K562 (cell line): Measurements from ENCODE around the gene ZNF213. TPM values are rescaled to one million over a fixed set of nuclear protein-coding genes. Genes with fewer than 3 reads are reported as not detected.

Source experiments
- ATAC-seq: fragments of 200-7000 bp; cut with Tn5 transposase; 3 replicates; pipeline ENCODE4 v1.9.1; 2020; ENCODE audit warnings: moderate library complexity
- BruUV-seq: library from RNA; stranded (reverse); fragments of 400-500 nt; replicated peaks from 2 replicates; lab custom pipeline; 2021; lab: Mats Ljungman, UMichigan
- CTCF ChIA-PET: fragments of 300-600 bp; formaldehyde crosslinking; extraction: SDS; loops from one replicate; lab custom pipeline; 2021; ENCODE audit warnings: low intra/inter-chr PET ratio; lab: Yijun Ruan, JAX
- POLR2A ChIA-PET: fragments of 300-600, 350-650 bp; sonication (Branson Sonifier 250); formaldehyde crosslinking; extraction: SDS; loops from one replicate; lab custom pipeline; 2021; ENCODE audit warnings: antibody characterized with exemption, inconsistent platforms; lab: Yijun Ruan, JAX
- DNase-seq, 4 experiments: peaks; one replicate each; pipeline versions ENCODE4 v3.0.0 to v3.0.0-alpha.2; 2011 to 2018; ENCODE audit warnings: low spot score in 3 of 4, mixed read lengths in 3 of 4; ENCODE audit errors: extremely low read depth in 1 of 4
- FAIRE-seq: peaks from 2 replicates; lab custom pipeline; 2011; peaks lifted over from hg19 to GRCh38; lab: Jason Lieb, UNC
- H2AFZ ChIP-seq: 2 replicates; pipeline ENCODE4 v1.6.0; 2011; ENCODE audit warnings: low read depth, low read length, control low read depth, inconsistent platforms
- H3K27ac ChIP-seq: fragments of 200-600 bp; 3 replicates; pipeline ENCODE4 v1.8.0; 2011; ENCODE audit warnings: low read depth, mild to moderate bottlenecking, control low read depth, inconsistent platforms, low read length, moderate library complexity, mixed read lengths; ENCODE audit errors: extremely low read depth
- H3K27me3 ChIP-seq, 2 experiments: fragments of 300-600 bp in 1 of 2; 2 replicates in 1 of 2; 3 replicates in 1 of 2; pipeline versions ENCODE4 v1.6.0 to v1.8.0; 2011; ENCODE audit warnings: inconsistent platforms in 2 of 2, low read length in 2 of 2, mild to moderate bottlenecking in 1 of 2, mixed read lengths in 1 of 2, moderate library complexity in 1 of 2; ENCODE audit not compliant: control insufficient read depth in 2 of 2, insufficient read depth in 2 of 2
- H3K36me3 ChIP-seq: fragments of 300-600 bp; 3 replicates; pipeline ENCODE4 v1.8.0; 2011; ENCODE audit warnings: mild to moderate bottlenecking, low read length, inconsistent platforms; ENCODE audit not compliant: control insufficient read depth, insufficient read depth
- H3K4me1 ChIP-seq, 2 experiments: fragments of 200-600 bp in 1 of 2; replicated peaks in 1 of 2; 2 replicates in 1 of 2; 3 replicates in 1 of 2; pipeline versions ENCODE4 v1.5.1 to v1.8.0; 2011; ENCODE audit warnings: inconsistent platforms in 2 of 2, low read length in 2 of 2, mild to moderate bottlenecking in 1 of 2, mixed read lengths in 1 of 2, moderate library complexity in 1 of 2; ENCODE audit not compliant: control insufficient read depth in 2 of 2, insufficient read depth in 2 of 2
- H3K4me2 ChIP-seq: 2 replicates; pipeline ENCODE4 v1.6.1; 2011; ENCODE audit warnings: low read length, control low read depth, inconsistent platforms, mixed read lengths; ENCODE audit not compliant: insufficient read depth
- H3K4me3 ChIP-seq: fragments of 200-600 bp; sonication (generic), shearing (Covaris generic); 2 replicates; pipeline ENCODE4 v1.5.1; 2016; ENCODE audit warnings: control low read depth, inconsistent platforms
- H3K79me2 ChIP-seq: fragments of 200-600 bp; 3 replicates; pipeline ENCODE4 v1.8.0; 2011; ENCODE audit warnings: low read length, inconsistent platforms; ENCODE audit not compliant: control insufficient read depth, insufficient read depth
- H3K9ac ChIP-seq, 2 experiments: 2 replicates each; pipeline versions ENCODE4 v1.6.0 to v1.6.1; 2011; ENCODE audit warnings: low read depth in 2 of 2, low read length in 2 of 2, control low read depth in 1 of 2, inconsistent platforms in 1 of 2, mild to moderate bottlenecking in 1 of 2, mixed read lengths in 1 of 2; ENCODE audit not compliant: insufficient read depth in 1 of 2
- H3K9me1 ChIP-seq: one replicate; pipeline ENCODE4 v1.6.0; 2011; ENCODE audit warnings: inconsistent platforms, mild to moderate bottlenecking, low read length, moderate library complexity; ENCODE audit not compliant: control insufficient read depth, insufficient read depth
- H3K9me3 ChIP-seq: replicated peaks from 2 replicates; pipeline ENCODE4 v1.5.1; 2011; ENCODE audit warnings: low read depth, low read length, inconsistent platforms; ENCODE audit not compliant: control insufficient read depth, insufficient read depth
- H4K20me1 ChIP-seq: replicated peaks from 2 replicates; pipeline ENCODE4 v1.6.1; 2011; ENCODE audit warnings: low read length, inconsistent platforms, mixed read lengths; ENCODE audit not compliant: control insufficient read depth, insufficient read depth
- ARHGAP35 ChIP-seq: fragments of 450-650 bp; IDR thresholded peaks from 2 replicates; pipeline ENCODE4 v1.6.1; 2018; ENCODE audit not compliant: partially characterized antibody
- SRF ChIP-seq, 2 experiments: fragments of 250-450, 450-650 bp in 1 of 2; sonication (Bioruptor Pico) in 1 of 2; sonication (generic) in 1 of 2; formaldehyde crosslinking; IDR thresholded peaks; 2 replicates each; pipeline versions ENCODE4 v1.5.0 to v1.5.1; 2020 to 2022; ENCODE audit warnings: mild to moderate bottlenecking in 1 of 2, missing genetic modification reagents in 1 of 2
- WGBS: fragments of 100-300 bp; shearing (Covaris generic); methylation state at CpG from one replicate; pipeline ENCODE4 v1.1.6; 2016; ENCODE audit warnings: low coverage, mixed read lengths; ENCODE audit not compliant: insufficient coverage; ENCODE audit errors: missing lambda C conversion rate; 5-methylcytosine and 5-hydroxymethylcytosine counted together
- in situ Hi-C: fragments of 300-500 bp; cut with MboI; formaldehyde crosslinking; loops from 4 replicates; pipeline ENCODE4 v1.15.0; 2018; ENCODE audit warnings: inconsistent platforms, mixed read lengths
- intact Hi-C: fragments of 100-400 bp; cut with micrococcal nuclease; formaldehyde crosslinking; loops from 2 replicates; pipeline ENCODE4 v1.14.2; 2022
- polyA plus RNA-seq, 8 experiments: library from polyadenylated mRNA; depleted of rRNA in 4 of 8; stranded (reverse) in 5 of 8; unstranded in 3 of 8; fragments of >200 nt; fragmentation: Nextera tagmentation in 2 of 8; fragmentation: Illumina TruSeq in 1 of 8; extraction: Ambion mirVana in 2 of 8; extraction: Trizol in 1 of 8; gene quantifications; 2 replicates each; pipeline versions ENCODE4 v1.2.1 to v1.2.3, GENCODE V29; 2011 to 2014; ENCODE audit warnings: inconsistent platforms in 1 of 8, missing spikeins in 1 of 8
- total RNA-seq, 7 experiments: library from RNA; depleted of rRNA in 6 of 7; stranded (reverse); fragments of >200 nt in 6 of 7; fragmentation: Illumina TruSeq in 2 of 7; extraction: Trizol in 2 of 7; gene quantifications; 2 replicates each; pipeline versions ENCODE4 v1.2.1 to v1.2.3, GENCODE V29; 2011 to 2021; ENCODE audit warnings: low replicate concordance in 1 of 7
- TF ChIP-seq, protein P1 (sequence below): fragments of 450-650 bp; IDR thresholded peaks from 2 replicates; pipeline ENCODE4 v1.6.1; 2016; ENCODE audit warnings: low read depth
- TF ChIP-seq, protein P2 (sequence below), 3 experiments: fragments of 200-800 bp in 1 of 3; sonication (Bioruptor generic) in 1 of 3; sonication (generic) in 1 of 3; formaldehyde crosslinking in 1 of 3; IDR thresholded peaks; 2 replicates each; pipeline versions ENCODE4 v1.6.1 to v1.8.0; 2016 to 2022; ENCODE audit warnings: mild to moderate bottlenecking in 2 of 3, missing compliant biosample characterization in 2 of 3, missing genetic modification characterization in 2 of 3, missing genetic modification reagents in 1 of 3
- TF ChIP-seq, protein P3 (sequence below): fragments of 150-350 bp; IDR thresholded peaks from 2 replicates; pipeline ENCODE4 v1.6.1; 2014; ENCODE audit warnings: low read depth, mild to moderate bottlenecking, low read length, borderline replicate concordance

Gene ZNF213
- total and polyA plus RNA-seq, 9 of the 15 experiments (the other 6 are each of a cell fraction or from before 2014, with no cell fraction given): 0.49 to 10.0 (median 1.8) TPM

DNA sequence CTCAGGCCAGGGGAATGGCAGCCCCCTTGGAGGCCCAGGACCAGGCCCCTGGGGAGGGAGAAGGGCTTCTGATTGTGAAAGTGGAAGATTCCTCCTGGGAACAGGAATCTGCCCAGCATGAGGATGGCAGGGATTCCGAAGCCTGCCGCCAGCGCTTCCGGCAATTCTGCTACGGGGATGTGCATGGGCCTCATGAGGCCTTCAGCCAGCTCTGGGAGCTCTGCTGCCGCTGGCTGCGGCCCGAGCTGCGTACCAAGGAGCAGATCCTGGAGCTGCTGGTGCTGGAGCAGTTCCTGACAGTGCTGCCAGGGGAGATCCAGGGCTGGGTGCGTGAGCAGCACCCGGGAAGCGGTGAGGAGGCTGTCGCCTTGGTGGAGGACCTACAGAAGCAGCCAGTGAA lies 2.4 kb downstream of the ZNF213 start:
- no peak overlapping the region for H3K4me3 ChIP-seq
- in situ Hi-C loops (no loop called here), intact Hi-C loops (no loop called here)
- no peak for DNase-seq
- H3K27me3 ChIP-seq: no peaks in the 10 kb centered on the region
- no TSS peak for BruUV-seq
- H3K4me1 ChIP-seq: peaks cover 3 to 36% of the 10 kb centered on the region in 2 experiments; a peak in 3 of 5 replicates
- no peak overlapping the region for H2AFZ ChIP-seq
- peaks cover 24% of the 10 kb centered on the region; the same call in 1 of the 3 replicates for H3K36me3 ChIP-seq
- no peak for ATAC-seq
- 89% methylated on average over 13 of the region's 13 CpGs for WGBS
- no peak for FAIRE-seq
- H3K27ac ChIP-seq: no peak overlapping the region
- no peak overlapping the region for H3K4me2 ChIP-seq
- H3K9me3 ChIP-seq: no peaks in the 10 kb centered on the region
- CTCF ChIA-PET: no interaction called here
- POLR2A ChIA-PET: interaction anchor here (0.6 to 1.6 kb wide), 3 partner anchors 8 to 52 kb away, joined by 4 to 13 read pairs (median 5); no protein-coding TSS in a partner anchor
- H3K79me2 ChIP-seq: peaks cover 33% of the 10 kb centered on the region
- no peaks in the 10 kb centered on the region for H3K9me1 ChIP-seq
- no peaks in the 10 kb centered on the region for H4K20me1 ChIP-seq
- H3K9ac ChIP-seq: peak overlapping the region in 1 of 2 experiments; percentile 68; a peak in 2 of 4 replicates
- TF ChIP-seq, protein P1, sequence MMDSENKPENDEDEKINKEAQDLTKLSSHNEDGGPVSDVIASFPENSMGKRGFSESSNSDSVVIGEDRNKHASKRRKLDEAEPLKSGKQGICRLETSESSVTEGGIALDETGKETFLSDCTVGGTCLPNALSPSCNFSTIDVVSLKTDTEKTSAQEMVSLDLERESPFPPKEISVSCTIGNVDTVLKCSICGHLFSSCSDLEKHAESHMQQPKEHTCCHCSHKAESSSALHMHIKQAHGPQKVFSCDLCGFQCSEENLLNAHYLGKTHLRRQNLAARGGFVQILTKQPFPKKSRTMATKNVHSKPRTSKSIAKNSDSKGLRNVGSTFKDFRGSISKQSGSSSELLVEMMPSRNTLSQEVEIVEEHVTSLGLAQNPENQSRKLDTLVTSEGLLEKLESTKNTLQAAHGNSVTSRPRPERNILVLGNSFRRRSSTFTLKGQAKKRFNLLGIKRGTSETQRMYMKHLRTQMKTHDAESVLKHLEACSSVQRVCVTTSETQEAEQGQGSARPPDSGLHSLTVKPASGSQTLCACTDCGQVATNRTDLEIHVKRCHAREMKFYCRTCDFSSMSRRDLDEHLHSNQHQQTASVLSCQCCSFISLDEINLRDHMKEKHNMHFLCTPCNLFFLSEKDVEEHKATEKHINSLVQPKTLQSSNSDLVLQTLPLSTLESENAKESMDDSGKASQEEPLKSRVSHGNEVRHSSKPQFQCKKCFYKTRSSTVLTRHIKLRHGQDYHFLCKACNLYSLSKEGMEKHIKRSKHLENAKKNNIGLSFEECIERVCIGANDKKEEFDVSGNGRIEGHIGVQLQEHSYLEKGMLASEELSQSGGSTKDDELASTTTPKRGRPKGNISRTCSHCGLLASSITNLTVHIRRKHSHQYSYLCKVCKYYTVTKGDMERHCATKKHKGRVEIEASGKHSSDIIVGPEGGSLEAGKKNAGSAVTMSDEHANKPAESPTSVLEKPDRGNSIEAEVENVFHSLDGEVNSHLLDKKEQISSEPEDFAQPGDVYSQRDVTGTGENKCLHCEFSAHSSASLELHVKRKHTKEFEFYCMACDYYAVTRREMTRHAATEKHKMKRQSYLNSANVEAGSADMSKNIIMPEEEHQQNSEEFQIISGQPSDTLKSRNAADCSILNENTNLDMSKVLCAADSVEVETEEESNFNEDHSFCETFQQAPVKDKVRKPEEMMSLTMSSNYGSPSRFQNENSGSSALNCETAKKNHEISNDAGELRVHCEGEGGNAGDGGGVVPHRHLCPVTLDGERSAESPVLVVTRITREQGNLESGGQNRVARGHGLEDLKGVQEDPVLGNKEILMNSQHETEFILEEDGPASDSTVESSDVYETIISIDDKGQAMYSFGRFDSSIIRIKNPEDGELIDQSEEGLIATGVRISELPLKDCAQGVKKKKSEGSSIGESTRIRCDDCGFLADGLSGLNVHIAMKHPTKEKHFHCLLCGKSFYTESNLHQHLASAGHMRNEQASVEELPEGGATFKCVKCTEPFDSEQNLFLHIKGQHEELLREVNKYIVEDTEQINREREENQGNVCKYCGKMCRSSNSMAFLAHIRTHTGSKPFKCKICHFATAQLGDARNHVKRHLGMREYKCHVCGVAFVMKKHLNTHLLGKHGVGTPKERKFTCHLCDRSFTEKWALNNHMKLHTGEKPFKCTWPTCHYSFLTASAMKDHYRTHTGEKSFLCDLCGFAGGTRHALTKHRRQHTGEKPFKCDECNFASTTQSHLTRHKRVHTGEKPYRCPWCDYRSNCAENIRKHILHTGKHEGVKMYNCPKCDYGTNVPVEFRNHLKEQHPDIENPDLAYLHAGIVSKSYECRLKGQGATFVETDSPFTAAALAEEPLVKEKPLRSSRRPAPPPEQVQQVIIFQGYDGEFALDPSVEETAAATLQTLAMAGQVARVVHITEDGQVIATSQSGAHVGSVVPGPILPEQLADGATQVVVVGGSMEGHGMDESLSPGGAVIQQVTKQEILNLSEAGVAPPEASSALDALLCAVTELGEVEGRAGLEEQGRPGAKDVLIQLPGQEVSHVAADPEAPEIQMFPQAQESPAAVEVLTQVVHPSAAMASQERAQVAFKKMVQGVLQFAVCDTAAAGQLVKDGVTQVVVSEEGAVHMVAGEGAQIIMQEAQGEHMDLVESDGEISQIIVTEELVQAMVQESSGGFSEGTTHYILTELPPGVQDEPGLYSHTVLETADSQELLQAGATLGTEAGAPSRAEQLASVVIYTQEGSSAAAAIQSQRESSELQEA: no peak
- TF ChIP-seq, protein P2, sequence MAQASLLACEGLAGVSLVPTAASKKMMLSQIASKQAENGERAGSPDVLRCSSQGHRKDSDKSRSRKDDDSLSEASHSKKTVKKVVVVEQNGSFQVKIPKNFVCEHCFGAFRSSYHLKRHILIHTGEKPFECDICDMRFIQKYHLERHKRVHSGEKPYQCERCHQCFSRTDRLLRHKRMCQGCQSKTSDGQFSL (CRISPR knock-in tag; IDR thresholded peaks at IDR 0.05): no peak
- TF ChIP-seq, protein P2 (tag; IDR thresholded peaks at IDR 0.05): no peak
- TF ChIP-seq ARHGAP35 (no peak), SRF (CRISPR knock-in tag; IDR thresholded peaks at IDR 0.05) (no peak)
- TF ChIP-seq, protein P3, sequence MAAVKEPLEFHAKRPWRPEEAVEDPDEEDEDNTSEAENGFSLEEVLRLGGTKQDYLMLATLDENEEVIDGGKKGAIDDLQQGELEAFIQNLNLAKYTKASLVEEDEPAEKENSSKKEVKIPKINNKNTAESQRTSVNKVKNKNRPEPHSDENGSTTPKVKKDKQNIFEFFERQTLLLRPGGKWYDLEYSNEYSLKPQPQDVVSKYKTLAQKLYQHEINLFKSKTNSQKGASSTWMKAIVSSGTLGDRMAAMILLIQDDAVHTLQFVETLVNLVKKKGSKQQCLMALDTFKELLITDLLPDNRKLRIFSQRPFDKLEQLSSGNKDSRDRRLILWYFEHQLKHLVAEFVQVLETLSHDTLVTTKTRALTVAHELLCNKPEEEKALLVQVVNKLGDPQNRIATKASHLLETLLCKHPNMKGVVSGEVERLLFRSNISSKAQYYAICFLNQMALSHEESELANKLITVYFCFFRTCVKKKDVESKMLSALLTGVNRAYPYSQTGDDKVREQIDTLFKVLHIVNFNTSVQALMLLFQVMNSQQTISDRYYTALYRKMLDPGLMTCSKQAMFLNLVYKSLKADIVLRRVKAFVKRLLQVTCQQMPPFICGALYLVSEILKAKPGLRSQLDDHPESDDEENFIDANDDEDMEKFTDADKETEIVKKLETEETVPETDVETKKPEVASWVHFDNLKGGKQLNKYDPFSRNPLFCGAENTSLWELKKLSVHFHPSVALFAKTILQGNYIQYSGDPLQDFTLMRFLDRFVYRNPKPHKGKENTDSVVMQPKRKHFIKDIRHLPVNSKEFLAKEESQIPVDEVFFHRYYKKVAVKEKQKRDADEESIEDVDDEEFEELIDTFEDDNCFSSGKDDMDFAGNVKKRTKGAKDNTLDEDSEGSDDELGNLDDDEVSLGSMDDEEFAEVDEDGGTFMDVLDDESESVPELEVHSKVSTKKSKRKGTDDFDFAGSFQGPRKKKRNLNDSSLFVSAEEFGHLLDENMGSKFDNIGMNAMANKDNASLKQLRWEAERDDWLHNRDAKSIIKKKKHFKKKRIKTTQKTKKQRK: no peak
